ENCODE data around the gene ADISSP. TPM values are rescaled to one million over a fixed set of nuclear protein-coding genes. Genes with fewer than 3 reads are reported as not detected.

The ADISSP gene
- total and polyA plus RNA-seq, 2 of the 13 experiments (the other 11 are each of a cell fraction or from before 2014, with no cell fraction given), result 38.3 to 90.6 TPM

GRCh38 chr20:3781153-3781910 is 13.8 kb upstream of the ADISSP start, which contains the start of gene SPEF1 (continued):
- TF ChIP-seq CAMTA2 (CRISPR knock-in tag; IDR thresholded peaks at IDR 0.05; ENCODE audit: borderline replicate concordance) (no peak; the same call in 1 of the 2 replicates), ZNF441 (CRISPR knock-in tag; IDR thresholded peaks at IDR 0.05; ENCODE audit: borderline replicate concordance) (no peak), SYNCRIP (IDR thresholded peaks at IDR 0.05; ENCODE audit: insufficient read depth, low read depth, low read length) (no peak), ZNF772 (CRISPR knock-in tag; IDR thresholded peaks at IDR 0.05) (peak; percentile 11; the same call in 1 of the 2 replicates), U2AF2 (IDR thresholded peaks at IDR 0.05; ENCODE audit: low read depth, low read length) (no peak), RELA (CRISPR knock-in tag; IDR thresholded peaks at IDR 0.05) (no peak), ZNF510 (CRISPR knock-in tag; IDR thresholded peaks at IDR 0.05; ENCODE audit: low read depth) (no peak), KAT8 (CRISPR knock-in tag; IDR thresholded peaks at IDR 0.05) (peak; percentile 90), ZNF605 (CRISPR knock-in tag; IDR thresholded peaks at IDR 0.05) (0 out of 2 replicates have a peak, but pooled peaks have one; percentile 18), HDAC1 (CRISPR knock-in tag; IDR thresholded peaks at IDR 0.05) (peak; percentile 78; the same call in 1 of the 2 replicates), IRF9 (CRISPR knock-in tag; IDR thresholded peaks at IDR 0.05; ENCODE audit: borderline replicate concordance) (peak; percentile 65; the same call in 1 of the 2 replicates), IKZF5 (CRISPR knock-in tag; IDR thresholded peaks at IDR 0.05) (peak; percentile 65; the same call in 1 of the 2 replicates), ZNF121 (CRISPR knock-in tag; IDR thresholded peaks at IDR 0.05) (no peak), ZNF180 (CRISPR knock-in tag; IDR thresholded peaks at IDR 0.05; ENCODE audit: borderline replicate concordance, low read depth) (no peak), TBL1XR1 (IDR thresholded peaks at IDR 0.05; ENCODE audit: borderline replicate concordance, low read length, partially characterized antibody) (no peak), KLF13 (CRISPR knock-in tag; IDR thresholded peaks at IDR 0.05) (no peak), ATF6 (CRISPR knock-in tag; conservative IDR thresholded peaks at IDR 0.05) (no peak), CBX1 (IDR thresholded peaks at IDR 0.05; ENCODE audit: low read depth) (no peak)
- TF ChIP-seq, protein P1, sequence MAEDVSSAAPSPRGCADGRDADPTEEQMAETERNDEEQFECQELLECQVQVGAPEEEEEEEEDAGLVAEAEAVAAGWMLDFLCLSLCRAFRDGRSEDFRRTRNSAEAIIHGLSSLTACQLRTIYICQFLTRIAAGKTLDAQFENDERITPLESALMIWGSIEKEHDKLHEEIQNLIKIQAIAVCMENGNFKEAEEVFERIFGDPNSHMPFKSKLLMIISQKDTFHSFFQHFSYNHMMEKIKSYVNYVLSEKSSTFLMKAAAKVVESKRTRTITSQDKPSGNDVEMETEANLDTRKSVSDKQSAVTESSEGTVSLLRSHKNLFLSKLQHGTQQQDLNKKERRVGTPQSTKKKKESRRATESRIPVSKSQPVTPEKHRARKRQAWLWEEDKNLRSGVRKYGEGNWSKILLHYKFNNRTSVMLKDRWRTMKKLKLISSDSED (CRISPR knock-in tag; IDR thresholded peaks at IDR 0.05), result no peak
- TF ChIP-seq, protein P2, sequence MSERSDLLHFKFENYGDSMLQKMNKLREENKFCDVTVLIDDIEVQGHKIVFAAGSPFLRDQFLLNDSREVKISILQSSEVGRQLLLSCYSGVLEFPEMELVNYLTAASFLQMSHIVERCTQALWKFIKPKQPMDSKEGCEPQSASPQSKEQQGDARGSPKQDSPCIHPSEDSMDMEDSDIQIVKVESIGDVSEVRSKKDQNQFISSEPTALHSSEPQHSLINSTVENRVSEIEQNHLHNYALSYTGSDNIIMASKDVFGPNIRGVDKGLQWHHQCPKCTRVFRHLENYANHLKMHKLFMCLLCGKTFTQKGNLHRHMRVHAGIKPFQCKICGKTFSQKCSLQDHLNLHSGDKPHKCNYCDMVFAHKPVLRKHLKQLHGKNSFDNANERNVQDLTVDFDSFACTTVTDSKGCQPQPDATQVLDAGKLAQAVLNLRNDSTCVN (CRISPR knock-in tag; IDR thresholded peaks at IDR 0.05; ENCODE audit: borderline replicate concordance), result no peak; the same call in 1 of the 2 replicates
- TF ChIP-seq, protein P3, sequence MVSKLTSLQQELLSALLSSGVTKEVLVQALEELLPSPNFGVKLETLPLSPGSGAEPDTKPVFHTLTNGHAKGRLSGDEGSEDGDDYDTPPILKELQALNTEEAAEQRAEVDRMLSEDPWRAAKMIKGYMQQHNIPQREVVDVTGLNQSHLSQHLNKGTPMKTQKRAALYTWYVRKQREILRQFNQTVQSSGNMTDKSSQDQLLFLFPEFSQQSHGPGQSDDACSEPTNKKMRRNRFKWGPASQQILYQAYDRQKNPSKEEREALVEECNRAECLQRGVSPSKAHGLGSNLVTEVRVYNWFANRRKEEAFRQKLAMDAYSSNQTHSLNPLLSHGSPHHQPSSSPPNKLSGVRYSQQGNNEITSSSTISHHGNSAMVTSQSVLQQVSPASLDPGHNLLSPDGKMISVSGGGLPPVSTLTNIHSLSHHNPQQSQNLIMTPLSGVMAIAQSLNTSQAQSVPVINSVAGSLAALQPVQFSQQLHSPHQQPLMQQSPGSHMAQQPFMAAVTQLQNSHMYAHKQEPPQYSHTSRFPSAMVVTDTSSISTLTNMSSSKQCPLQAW (CRISPR knock-in tag; IDR thresholded peaks at IDR 0.05), result peak; percentile 91

Measured in HepG2 (cell line).